ENCODE measurements around the gene ZNF76. TPM values are rescaled to one million over a fixed set of nuclear protein-coding genes. Genes with fewer than 3 reads are reported as not detected.

ZNF76 gene
- total and polyA plus RNA-seq, 2 of the 13 experiments (the other 11 are each of a cell fraction or from before 2014, with no cell fraction given): 13.2 to 26.4 TPM

DNA sequence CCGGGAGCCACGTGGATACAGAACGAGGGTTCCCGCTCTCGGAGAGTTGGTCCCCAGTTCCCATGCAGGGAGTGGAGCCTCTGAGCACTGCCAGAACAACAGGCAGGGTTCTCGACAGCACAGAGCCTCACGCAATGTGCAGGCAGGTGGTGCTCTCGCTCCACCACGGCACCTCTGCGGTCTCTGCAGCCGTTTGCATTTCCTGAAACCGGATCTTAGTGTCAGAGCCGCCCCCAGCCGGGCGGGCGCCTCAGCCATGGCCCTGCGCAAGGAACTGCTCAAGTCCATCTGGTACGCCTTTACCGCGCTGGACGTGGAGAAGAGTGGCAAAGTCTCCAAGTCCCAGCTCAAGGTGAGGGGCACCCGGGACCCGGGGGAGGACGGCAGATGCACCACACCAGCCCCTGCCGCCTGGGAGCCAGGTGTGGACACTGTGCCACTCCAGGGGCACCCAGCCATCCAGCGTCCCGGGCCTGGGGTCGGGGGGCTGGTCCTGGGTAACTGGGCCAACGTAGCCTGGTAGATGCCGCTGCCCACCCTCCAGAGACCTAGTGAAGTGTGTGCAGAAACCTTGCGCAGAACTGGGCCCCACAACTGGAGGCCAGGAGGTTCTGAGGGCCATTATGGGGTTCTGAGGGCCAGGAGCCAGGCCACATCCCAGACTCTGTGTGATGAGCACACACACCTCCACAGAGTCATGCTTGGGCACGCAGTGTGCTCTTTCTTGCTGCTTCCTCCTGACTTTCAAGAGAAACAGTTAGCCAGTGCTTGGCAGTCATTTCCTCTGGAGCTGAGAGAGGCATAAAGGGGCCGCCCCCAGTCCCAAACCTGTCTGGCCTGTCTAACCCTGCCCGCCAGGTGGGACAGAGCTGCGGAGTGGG, 38.3 kb downstream of the ZNF76 start, which contains the start of gene DEF6 (continued):
- peak; percentile 97 for TF ChIP-seq ZNF142 (CRISPR knock-in tag; IDR thresholded peaks at IDR 0.05)
- peak; percentile 97 for TF ChIP-seq ZNF501 (CRISPR knock-in tag; IDR thresholded peaks at IDR 0.05)
- peak; percentile 79; the same call in 1 of the 2 replicates for TF ChIP-seq THAP9 (CRISPR knock-in tag; IDR thresholded peaks at IDR 0.05; ENCODE audit: borderline replicate concordance)
- TF ChIP-seq REPIN1 (CRISPR knock-in tag; IDR thresholded peaks at IDR 0.05; ENCODE audit: borderline replicate concordance, low read depth): peak; percentile 95
- peak; percentile 85 for TF ChIP-seq SALL1 (CRISPR knock-in tag; IDR thresholded peaks at IDR 0.05)
- TF ChIP-seq, protein P1, sequence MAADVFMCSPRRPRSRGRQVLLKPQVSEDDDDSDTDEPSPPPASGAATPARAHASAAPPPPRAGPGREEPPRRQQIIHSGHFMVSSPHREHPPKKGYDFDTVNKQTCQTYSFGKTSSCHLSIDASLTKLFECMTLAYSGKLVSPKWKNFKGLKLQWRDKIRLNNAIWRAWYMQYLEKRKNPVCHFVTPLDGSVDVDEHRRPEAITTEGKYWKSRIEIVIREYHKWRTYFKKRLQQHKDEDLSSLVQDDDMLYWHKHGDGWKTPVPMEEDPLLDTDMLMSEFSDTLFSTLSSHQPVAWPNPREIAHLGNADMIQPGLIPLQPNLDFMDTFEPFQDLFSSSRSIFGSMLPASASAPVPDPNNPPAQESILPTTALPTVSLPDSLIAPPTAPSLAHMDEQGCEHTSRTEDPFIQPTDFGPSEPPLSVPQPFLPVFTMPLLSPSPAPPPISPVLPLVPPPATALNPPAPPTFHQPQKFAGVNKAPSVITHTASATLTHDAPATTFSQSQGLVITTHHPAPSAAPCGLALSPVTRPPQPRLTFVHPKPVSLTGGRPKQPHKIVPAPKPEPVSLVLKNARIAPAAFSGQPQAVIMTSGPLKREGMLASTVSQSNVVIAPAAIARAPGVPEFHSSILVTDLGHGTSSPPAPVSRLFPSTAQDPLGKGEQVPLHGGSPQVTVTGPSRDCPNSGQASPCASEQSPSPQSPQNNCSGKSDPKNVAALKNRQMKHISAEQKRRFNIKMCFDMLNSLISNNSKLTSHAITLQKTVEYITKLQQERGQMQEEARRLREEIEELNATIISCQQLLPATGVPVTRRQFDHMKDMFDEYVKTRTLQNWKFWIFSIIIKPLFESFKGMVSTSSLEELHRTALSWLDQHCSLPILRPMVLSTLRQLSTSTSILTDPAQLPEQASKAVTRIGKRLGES (CRISPR knock-in tag; IDR thresholded peaks at IDR 0.05; ENCODE audit: borderline replicate concordance): no peak
- peak; percentile 63 for TF ChIP-seq POLR2AphosphoS5 (IDR thresholded peaks at IDR 0.05; ENCODE audit: low read depth, low read length)
- TF ChIP-seq, protein P2, sequence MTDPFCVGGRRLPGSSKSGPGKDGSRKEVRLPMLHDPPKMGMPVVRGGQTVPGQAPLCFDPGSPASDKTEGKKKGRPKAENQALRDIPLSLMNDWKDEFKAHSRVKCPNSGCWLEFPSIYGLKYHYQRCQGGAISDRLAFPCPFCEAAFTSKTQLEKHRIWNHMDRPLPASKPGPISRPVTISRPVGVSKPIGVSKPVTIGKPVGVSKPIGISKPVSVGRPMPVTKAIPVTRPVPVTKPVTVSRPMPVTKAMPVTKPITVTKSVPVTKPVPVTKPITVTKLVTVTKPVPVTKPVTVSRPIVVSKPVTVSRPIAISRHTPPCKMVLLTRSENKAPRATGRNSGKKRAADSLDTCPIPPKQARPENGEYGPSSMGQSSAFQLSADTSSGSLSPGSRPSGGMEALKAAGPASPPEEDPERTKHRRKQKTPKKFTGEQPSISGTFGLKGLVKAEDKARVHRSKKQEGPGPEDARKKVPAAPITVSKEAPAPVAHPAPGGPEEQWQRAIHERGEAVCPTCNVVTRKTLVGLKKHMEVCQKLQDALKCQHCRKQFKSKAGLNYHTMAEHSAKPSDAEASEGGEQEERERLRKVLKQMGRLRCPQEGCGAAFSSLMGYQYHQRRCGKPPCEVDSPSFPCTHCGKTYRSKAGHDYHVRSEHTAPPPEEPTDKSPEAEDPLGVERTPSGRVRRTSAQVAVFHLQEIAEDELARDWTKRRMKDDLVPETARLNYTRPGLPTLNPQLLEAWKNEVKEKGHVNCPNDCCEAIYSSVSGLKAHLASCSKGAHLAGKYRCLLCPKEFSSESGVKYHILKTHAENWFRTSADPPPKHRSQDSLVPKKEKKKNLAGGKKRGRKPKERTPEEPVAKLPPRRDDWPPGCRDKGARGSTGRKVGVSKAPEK (CRISPR knock-in tag; IDR thresholded peaks at IDR 0.05; ENCODE audit: borderline replicate concordance): 0 out of 2 replicates have a peak, but pooled peaks have one; percentile 35
- TF ChIP-seq ZSCAN20 (CRISPR knock-in tag; IDR thresholded peaks at IDR 0.05; ENCODE audit: borderline replicate concordance): peak; percentile 77; the same call in 1 of the 2 replicates
- TF ChIP-seq ZNF704 (CRISPR knock-in tag; IDR thresholded peaks at IDR 0.05; ENCODE audit: borderline replicate concordance): 0 out of 2 replicates have a peak, but pooled peaks have one; percentile 78
